Astrocyte (in vitro differentiated cells and primary cell): Measurements from ENCODE around the gene STX5.

Source experiments
- EZH2 ChIP-seq: IDR thresholded peaks from 2 replicates; pipeline ENCODE4 v1.6.1; 2012; ENCODE audit warnings: mild to moderate bottlenecking, low read length, inconsistent platforms; ENCODE audit not compliant: insufficient read depth
- TF ChIP-seq, protein P1 (sequence below): IDR thresholded peaks from 2 replicates; pipeline ENCODE4 v1.5.1; 2011; ENCODE audit warnings: low read depth, mild to moderate bottlenecking, inconsistent platforms, low read length, moderate library complexity; ENCODE audit not compliant: insufficient read depth

DNA sequence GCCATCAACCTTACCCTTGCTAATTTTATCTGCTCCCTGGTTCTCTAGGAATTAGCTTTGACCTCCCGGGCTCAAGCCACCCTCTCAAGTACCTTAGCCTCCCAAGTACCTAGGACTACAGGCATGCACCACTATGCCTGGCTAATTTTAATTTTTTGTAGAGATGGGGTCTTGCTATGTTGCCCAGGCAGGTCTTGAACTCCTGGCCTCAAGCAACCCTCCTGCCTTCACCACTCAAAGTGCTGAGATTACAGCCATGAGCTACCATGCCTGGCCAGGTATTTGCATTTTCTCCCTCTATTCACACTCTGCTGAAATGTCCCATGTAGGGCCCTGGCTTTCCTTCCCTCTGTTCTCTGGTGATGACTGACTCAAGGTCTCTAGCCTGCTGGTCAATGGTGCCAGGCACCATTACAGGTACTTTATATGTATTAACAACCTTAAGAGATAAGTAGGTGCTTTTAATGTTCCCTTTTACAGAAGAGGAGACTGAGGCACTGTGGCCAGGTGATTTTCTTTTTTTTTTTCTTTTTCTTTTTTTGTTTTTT is 16.0 kb upstream of the STX5 start:
- TF ChIP-seq, protein P1, sequence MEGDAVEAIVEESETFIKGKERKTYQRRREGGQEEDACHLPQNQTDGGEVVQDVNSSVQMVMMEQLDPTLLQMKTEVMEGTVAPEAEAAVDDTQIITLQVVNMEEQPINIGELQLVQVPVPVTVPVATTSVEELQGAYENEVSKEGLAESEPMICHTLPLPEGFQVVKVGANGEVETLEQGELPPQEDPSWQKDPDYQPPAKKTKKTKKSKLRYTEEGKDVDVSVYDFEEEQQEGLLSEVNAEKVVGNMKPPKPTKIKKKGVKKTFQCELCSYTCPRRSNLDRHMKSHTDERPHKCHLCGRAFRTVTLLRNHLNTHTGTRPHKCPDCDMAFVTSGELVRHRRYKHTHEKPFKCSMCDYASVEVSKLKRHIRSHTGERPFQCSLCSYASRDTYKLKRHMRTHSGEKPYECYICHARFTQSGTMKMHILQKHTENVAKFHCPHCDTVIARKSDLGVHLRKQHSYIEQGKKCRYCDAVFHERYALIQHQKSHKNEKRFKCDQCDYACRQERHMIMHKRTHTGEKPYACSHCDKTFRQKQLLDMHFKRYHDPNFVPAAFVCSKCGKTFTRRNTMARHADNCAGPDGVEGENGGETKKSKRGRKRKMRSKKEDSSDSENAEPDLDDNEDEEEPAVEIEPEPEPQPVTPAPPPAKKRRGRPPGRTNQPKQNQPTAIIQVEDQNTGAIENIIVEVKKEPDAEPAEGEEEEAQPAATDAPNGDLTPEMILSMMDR: no peak
- no peak for TF ChIP-seq EZH2
